Glutamatergic neuron (in vitro differentiated cells): ENCODE data around the gene ADO. TPM values are rescaled to one million over a fixed set of nuclear protein-coding genes. Genes with fewer than 3 reads are reported as not detected.

ENCODE experiments used
- DNase-seq: peaks from one replicate; pipeline ENCODE4 v3.0.0; 2022
- H3K27ac Mint-ChIP-seq: one replicate; pipeline ENCODE4 v1.8.0; 2020; ENCODE audit warnings: mild to moderate bottlenecking, mixed read lengths, inconsistent platforms; ENCODE audit not compliant: unreplicated experiment
- H3K27me3 Mint-ChIP-seq: one replicate; pipeline ENCODE4 v1.8.0; 2020; ENCODE audit warnings: mild to moderate bottlenecking, moderate library complexity, mixed read lengths, inconsistent platforms; ENCODE audit not compliant: unreplicated experiment
- H3K36me3 Mint-ChIP-seq: one replicate; pipeline ENCODE4 v1.8.0; 2020; ENCODE audit warnings: mild to moderate bottlenecking, mixed read lengths, inconsistent platforms; ENCODE audit not compliant: unreplicated experiment
- H3K4me1 Mint-ChIP-seq: one replicate; pipeline ENCODE4 v1.8.0; 2020; ENCODE audit warnings: mild to moderate bottlenecking, low read depth, mixed read lengths, inconsistent platforms; ENCODE audit not compliant: unreplicated experiment
- H3K4me3 Mint-ChIP-seq: one replicate; pipeline ENCODE4 v1.8.0; 2020; ENCODE audit warnings: mild to moderate bottlenecking, mixed read lengths, inconsistent platforms; ENCODE audit not compliant: unreplicated experiment
- H3K9me3 Mint-ChIP-seq: one replicate; pipeline ENCODE4 v1.8.0; 2020; ENCODE audit warnings: mild to moderate bottlenecking, moderate library complexity, mixed read lengths, inconsistent platforms; ENCODE audit not compliant: unreplicated experiment
- total RNA-seq: library from RNA; stranded (reverse); fragmentation: NEBNext Ultra II Directional; extraction: Animal tissue kit (Norgen Biotek cat#: 25700); gene quantifications from one replicate; pipeline ENCODE4 v1.2.1, GENCODE V29; 2021; ENCODE audit not compliant: unreplicated experiment
- TF ChIP-seq, protein P1 (sequence below): fragments of 200-600 bp; sonication (generic); IDR thresholded peaks from one replicate; pipeline ENCODE4 v1.5.0; 2021; ENCODE audit not compliant: partially characterized antibody, unreplicated experiment

ADO gene
- total RNA-seq, 1 donor from 2014 or later, result 32.5 TPM

DNA sequence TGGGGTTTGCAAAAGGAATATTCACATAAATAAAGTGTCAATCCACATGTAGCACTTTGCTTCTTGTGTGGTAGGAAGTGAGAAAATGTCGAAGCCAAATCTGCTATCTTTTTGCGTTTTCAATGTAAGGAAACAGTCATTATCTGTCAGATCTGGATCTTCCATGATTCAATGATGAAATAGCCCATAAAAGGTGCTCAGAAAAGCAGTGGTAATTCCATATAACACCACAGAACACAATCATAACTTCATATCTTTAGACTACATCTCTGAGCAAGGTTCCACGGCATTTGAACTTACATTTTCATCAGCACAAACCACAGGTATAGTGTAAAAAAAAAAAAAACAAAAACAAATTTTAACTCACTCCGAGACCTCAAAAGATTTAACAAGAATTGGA lies 51.5 kb downstream of the ADO start:
- Mint-ChIP-seq H3K27me3 (no peaks in the 10 kb centered on the region), H3K36me3 (no peaks in the 10 kb centered on the region), H3K27ac (no peak overlapping the region), H3K4me3 (no peak overlapping the region), H3K9me3 (no peaks in the 10 kb centered on the region), H3K4me1 (no peaks in the 10 kb centered on the region)
- no peak for DNase-seq
- TF ChIP-seq, protein P1, sequence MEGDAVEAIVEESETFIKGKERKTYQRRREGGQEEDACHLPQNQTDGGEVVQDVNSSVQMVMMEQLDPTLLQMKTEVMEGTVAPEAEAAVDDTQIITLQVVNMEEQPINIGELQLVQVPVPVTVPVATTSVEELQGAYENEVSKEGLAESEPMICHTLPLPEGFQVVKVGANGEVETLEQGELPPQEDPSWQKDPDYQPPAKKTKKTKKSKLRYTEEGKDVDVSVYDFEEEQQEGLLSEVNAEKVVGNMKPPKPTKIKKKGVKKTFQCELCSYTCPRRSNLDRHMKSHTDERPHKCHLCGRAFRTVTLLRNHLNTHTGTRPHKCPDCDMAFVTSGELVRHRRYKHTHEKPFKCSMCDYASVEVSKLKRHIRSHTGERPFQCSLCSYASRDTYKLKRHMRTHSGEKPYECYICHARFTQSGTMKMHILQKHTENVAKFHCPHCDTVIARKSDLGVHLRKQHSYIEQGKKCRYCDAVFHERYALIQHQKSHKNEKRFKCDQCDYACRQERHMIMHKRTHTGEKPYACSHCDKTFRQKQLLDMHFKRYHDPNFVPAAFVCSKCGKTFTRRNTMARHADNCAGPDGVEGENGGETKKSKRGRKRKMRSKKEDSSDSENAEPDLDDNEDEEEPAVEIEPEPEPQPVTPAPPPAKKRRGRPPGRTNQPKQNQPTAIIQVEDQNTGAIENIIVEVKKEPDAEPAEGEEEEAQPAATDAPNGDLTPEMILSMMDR, result no peak

Other genes with a start within 250 kb of the ADO start
- gene EGR2, start 11.6 kb downstream of the ADO start, total RNA-seq, result 0.37 TPM